DND-41 (cell line): ENCODE measurements around the gene TECPR1.

ENCODE experiments used
- EZH2 ChIP-seq: IDR thresholded peaks from 3 replicates; pipeline ENCODE4 v1.6.1; 2012; ENCODE audit warnings: borderline replicate concordance, low read depth, mild to moderate bottlenecking, moderate library complexity, low read length, inconsistent platforms; ENCODE audit not compliant: severe bottlenecking
- TF ChIP-seq, protein P1 (sequence below): IDR thresholded peaks from 2 replicates; pipeline ENCODE4 v1.5.1; 2012; ENCODE audit warnings: borderline replicate concordance, low read length, moderate library complexity, mild to moderate bottlenecking; ENCODE audit not compliant: poor library complexity, severe bottlenecking; ENCODE audit errors: extremely low read depth

DNA sequence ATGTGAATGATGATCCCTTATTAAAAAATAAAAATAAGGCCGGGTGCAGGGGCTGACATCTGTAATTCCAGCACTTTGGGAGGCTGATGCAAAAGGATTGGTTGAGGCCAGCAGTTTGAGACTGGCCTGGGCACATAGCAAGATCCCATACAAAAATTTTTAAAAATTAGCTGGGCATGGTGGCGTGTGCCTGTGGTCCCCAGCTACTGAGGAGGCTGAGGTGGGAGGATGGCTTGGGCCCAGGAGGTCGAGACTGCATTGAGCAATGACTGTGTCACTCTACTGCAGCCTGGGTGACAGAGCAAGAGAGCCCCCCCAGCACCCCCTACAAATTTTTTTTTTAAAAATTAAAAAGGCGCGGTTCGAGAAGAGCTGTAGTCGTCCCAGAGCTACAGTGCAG, 28.3 kb upstream of the TECPR1 start:
- TF ChIP-seq, protein P1, sequence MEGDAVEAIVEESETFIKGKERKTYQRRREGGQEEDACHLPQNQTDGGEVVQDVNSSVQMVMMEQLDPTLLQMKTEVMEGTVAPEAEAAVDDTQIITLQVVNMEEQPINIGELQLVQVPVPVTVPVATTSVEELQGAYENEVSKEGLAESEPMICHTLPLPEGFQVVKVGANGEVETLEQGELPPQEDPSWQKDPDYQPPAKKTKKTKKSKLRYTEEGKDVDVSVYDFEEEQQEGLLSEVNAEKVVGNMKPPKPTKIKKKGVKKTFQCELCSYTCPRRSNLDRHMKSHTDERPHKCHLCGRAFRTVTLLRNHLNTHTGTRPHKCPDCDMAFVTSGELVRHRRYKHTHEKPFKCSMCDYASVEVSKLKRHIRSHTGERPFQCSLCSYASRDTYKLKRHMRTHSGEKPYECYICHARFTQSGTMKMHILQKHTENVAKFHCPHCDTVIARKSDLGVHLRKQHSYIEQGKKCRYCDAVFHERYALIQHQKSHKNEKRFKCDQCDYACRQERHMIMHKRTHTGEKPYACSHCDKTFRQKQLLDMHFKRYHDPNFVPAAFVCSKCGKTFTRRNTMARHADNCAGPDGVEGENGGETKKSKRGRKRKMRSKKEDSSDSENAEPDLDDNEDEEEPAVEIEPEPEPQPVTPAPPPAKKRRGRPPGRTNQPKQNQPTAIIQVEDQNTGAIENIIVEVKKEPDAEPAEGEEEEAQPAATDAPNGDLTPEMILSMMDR: no peak
- TF ChIP-seq EZH2: no peak
